Smooth muscle cell (in vitro differentiated cells): Measurements from ENCODE around the gene RSPO1. TPM values are rescaled to one million over a fixed set of nuclear protein-coding genes. Genes with fewer than 3 reads are reported as not detected.

Experiments used
- DNase-seq: peaks from one replicate; lab custom pipeline; 2025; ENCODE audit not compliant: unreplicated experiment; lab: John Stamatoyannopoulos, UW
- H2AFZ ChIP-seq: fragments of 200-600 bp; sonication (generic); 2 replicates; pipeline ENCODE4 v1.6.0; 2016; ENCODE audit warnings: antibody characterized with exemption, low read depth, mild to moderate bottlenecking
- H3F3A ChIP-seq: fragments of 200-600 bp; sonication (generic); 2 replicates; pipeline ENCODE4 v1.6.0; 2017; ENCODE audit warnings: antibody characterized with exemption, low read depth
- H3K27ac ChIP-seq: fragments of 200-600 bp; sonication (generic); 2 replicates; pipeline ENCODE4 v1.5.1; 2016; ENCODE audit warnings: low read depth, mild to moderate bottlenecking
- H3K27me3 ChIP-seq: fragments of 200-600 bp; sonication (generic); 2 replicates; pipeline ENCODE4 v1.6.1; 2016; ENCODE audit warnings: low read depth, mild to moderate bottlenecking
- H3K36me3 ChIP-seq: fragments of 200-600 bp; sonication (generic); 2 replicates; pipeline ENCODE4 v1.5.1; 2016; ENCODE audit warnings: low read depth
- H3K4me1 ChIP-seq: fragments of 200-600 bp; sonication (generic); 2 replicates; pipeline ENCODE4 v1.5.1; 2016; ENCODE audit warnings: low read depth
- H3K4me2 ChIP-seq: fragments of 200-600 bp; sonication (generic); 2 replicates; pipeline ENCODE4 v1.6.0; 2016; ENCODE audit warnings: mild to moderate bottlenecking
- H3K4me3 ChIP-seq: fragments of 200-600 bp; sonication (generic); 2 replicates; pipeline ENCODE4 v1.5.1; 2016; ENCODE audit warnings: mild to moderate bottlenecking
- H3K79me2 ChIP-seq: fragments of 200-600 bp; sonication (generic); 2 replicates; pipeline ENCODE4 v1.6.0; 2016; ENCODE audit warnings: low read depth, mild to moderate bottlenecking
- H3K9ac ChIP-seq: fragments of 200-600 bp; sonication (generic); 2 replicates; pipeline ENCODE4 v1.6.0; 2016; ENCODE audit warnings: low read depth
- H3K9me3 ChIP-seq: fragments of 200-600 bp; sonication (generic); replicated peaks from 2 replicates; pipeline ENCODE4 v1.5.1; 2016; ENCODE audit warnings: low read depth
- H4K20me1 ChIP-seq: fragments of 200-600 bp; sonication (generic); 2 replicates; pipeline ENCODE4 v1.6.0; 2016; ENCODE audit warnings: low read depth
- WGBS: methylation state at CpG from one replicate; pipeline ENCODE4 v1.1.7; 2016; ENCODE audit warnings: low lambda C conversion rate; 5-methylcytosine and 5-hydroxymethylcytosine counted together
- polyA plus RNA-seq: library from polyadenylated mRNA; unstranded; fragments of >200 nt; fragmentation: Nextera tagmentation; extraction: Ambion mirVana; gene quantifications from 2 replicates; pipeline ENCODE4 v1.2.1, GENCODE V29; 2016
- total RNA-seq: library from RNA; depleted of rRNA; stranded (reverse); fragments of >200 nt; gene quantifications from 2 replicates; pipeline ENCODE4 v1.2.3, GENCODE V29; 2014
- TF ChIP-seq, protein P1 (sequence below): fragments of 200-600 bp; sonication (generic); IDR thresholded peaks from 2 replicates; pipeline ENCODE4 v1.5.1; 2017; ENCODE audit warnings: borderline replicate concordance, mild to moderate bottlenecking, antibody characterized with exemption; ENCODE audit not compliant: insufficient read depth, poor library complexity, severe bottlenecking

RSPO1 gene
- total and polyA plus RNA-seq, 2 experiments from 2014 or later = not detected

GRCh38 chr1:37574834-37575480 lies 59.7 kb downstream of the RSPO1 start:
- H3K9me3 ChIP-seq = no peaks in the 10 kb centered on the region
- 19% methylated on average over 7 of the region's 7 CpGs for WGBS
- no peak overlapping the region for H2AFZ ChIP-seq
- H3K9ac ChIP-seq = peak overlapping the region; percentile 54
- H3K79me2 ChIP-seq = no peaks in the 10 kb centered on the region
- peak overlapping the region; percentile 46 for H3K4me2 ChIP-seq
- peaks cover 71% of the 10 kb centered on the region for H4K20me1 ChIP-seq
- DNase-seq = no peak
- TF ChIP-seq, protein P1, sequence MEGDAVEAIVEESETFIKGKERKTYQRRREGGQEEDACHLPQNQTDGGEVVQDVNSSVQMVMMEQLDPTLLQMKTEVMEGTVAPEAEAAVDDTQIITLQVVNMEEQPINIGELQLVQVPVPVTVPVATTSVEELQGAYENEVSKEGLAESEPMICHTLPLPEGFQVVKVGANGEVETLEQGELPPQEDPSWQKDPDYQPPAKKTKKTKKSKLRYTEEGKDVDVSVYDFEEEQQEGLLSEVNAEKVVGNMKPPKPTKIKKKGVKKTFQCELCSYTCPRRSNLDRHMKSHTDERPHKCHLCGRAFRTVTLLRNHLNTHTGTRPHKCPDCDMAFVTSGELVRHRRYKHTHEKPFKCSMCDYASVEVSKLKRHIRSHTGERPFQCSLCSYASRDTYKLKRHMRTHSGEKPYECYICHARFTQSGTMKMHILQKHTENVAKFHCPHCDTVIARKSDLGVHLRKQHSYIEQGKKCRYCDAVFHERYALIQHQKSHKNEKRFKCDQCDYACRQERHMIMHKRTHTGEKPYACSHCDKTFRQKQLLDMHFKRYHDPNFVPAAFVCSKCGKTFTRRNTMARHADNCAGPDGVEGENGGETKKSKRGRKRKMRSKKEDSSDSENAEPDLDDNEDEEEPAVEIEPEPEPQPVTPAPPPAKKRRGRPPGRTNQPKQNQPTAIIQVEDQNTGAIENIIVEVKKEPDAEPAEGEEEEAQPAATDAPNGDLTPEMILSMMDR = no peak
- peaks cover 12% of the 10 kb centered on the region for H3K36me3 ChIP-seq
- peaks cover 13% of the 10 kb centered on the region for H3F3A ChIP-seq
- no peaks in the 10 kb centered on the region for H3K4me1 ChIP-seq
- no peaks in the 10 kb centered on the region for H3K27me3 ChIP-seq
- H3K27ac ChIP-seq = peak overlapping the region; percentile 92
- no peak overlapping the region for H3K4me3 ChIP-seq

DNA sequence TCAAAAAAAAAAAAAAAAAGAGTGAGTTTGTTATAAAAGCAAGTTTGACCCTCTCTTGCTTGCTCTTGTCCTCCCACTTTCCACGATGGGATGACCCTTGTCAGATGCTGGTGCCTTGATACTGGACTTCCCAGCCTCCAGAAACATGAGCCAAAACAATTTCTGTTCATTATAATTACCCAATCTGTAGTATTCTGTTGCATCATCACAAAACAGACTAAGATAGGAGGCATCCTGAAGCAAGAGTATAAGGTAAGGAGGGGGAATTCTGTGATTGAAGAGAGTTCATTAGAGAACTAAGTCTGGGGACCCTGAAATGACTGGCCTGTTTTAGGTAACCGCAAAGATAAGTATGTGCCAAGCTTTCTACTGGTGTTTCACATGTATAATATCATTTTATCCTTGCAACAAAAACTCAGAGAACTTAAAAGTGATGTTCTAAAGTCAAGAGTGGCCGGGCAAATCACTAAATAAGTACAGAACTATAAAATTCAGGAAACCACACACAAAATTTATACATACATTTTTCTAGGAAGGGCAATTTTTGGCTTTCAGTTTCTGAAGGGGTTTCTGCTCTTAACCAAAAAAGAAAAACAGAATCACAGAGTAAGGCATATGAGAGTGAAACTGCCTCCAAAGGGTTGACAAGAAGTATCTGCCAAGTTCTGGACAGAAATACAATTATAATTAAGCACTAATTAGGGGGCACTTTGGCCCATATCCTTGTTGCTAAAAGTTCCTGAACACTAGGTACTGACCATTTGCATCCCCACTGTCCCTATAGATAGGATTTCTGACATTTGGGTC lies 64.0 kb downstream of the RSPO1 start:
- H3K4me3 ChIP-seq = no peak overlapping the region
- no peaks in the 10 kb centered on the region for H3K27me3 ChIP-seq
- peaks cover 34% of the 10 kb centered on the region for H4K20me1 ChIP-seq
- H3K79me2 ChIP-seq = no peaks in the 10 kb centered on the region
- no peak overlapping the region for H2AFZ ChIP-seq
- 98% methylated on average over 3 of the region's 3 CpGs for WGBS
- H3K9me3 ChIP-seq = no peaks in the 10 kb centered on the region
- H3K36me3 ChIP-seq = peaks cover 29% of the 10 kb centered on the region
- peaks cover 7% of the 10 kb centered on the region for H3F3A ChIP-seq
- no peak for DNase-seq
- H3K27ac ChIP-seq = no peak overlapping the region
- H3K4me1 ChIP-seq = no peaks in the 10 kb centered on the region
- no peak overlapping the region for H3K9ac ChIP-seq
- TF ChIP-seq, protein P1 = no peak
- H3K4me2 ChIP-seq = no peak overlapping the region

- peaks cover 31% of the 10 kb centered on the region for H3K36me3 ChIP-seq
- H3K9me3 ChIP-seq = no peaks in the 10 kb centered on the region
- no peaks in the 10 kb centered on the region for H3K27me3 ChIP-seq
- WGBS = 67% methylated on average over 3 of the region's 3 CpGs
- no peak overlapping the region for H3K27ac ChIP-seq
- no peak overlapping the region for H3K4me3 ChIP-seq
- TF ChIP-seq, protein P1 = no peak
- H3K9ac ChIP-seq = no peak overlapping the region
- H4K20me1 ChIP-seq = peaks cover 4% of the 10 kb centered on the region
- H3F3A ChIP-seq = peaks cover 8% of the 10 kb centered on the region
- no peak overlapping the region for H3K4me2 ChIP-seq
- no peak for DNase-seq
- no peaks in the 10 kb centered on the region for H3K4me1 ChIP-seq
- H2AFZ ChIP-seq = no peak overlapping the region
- H3K79me2 ChIP-seq = no peaks in the 10 kb centered on the region
Observed at GRCh38 chr1:37567023-37567422, 67.7 kb downstream of the RSPO1 start.
